ENCODE data around the gene RFTN1.
A peak's percentile ranks its signal among the peaks of the same experiment; 100 is the strongest.

RFTN1 gene

DNA sequence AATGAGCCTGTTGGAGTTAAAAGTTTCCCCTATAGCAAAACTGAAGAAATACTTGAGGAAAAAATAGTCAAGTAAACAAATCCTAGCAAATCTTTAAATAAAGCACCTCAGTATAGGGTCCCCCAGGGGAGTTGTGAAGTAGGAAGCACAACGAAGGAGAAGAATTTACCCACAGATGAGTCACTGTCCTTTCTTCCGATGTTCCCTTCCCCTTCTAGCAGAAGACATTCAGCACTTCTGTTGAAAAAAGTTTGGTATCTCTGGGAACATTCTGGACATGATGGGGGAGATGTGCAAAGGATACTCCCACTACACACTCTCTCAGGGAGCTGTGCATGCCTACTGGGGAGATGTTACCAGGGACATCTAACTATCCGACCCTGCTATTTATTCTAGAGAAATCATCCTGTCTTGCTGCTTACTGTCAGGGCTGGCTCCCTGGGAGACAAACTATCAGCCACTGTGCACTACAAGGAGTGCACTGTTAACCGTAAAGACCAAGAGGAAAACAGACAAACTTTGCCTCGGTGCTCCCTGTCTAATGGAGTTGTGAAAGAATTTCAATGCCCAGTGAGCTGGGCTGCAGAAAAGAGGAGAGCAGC lies 93.8 kb downstream of the RFTN1 start:
- H3K27ac ChIP-seq (replicated peaks; ENCODE audit: low read length) = no peak overlapping the region
- no peak overlapping the region for H2BK120ac ChIP-seq (ENCODE audit: low read depth, low read length)
- no peak overlapping the region for H2BK15ac ChIP-seq (ENCODE audit: low read length)
- no peak overlapping the region for H4K8ac ChIP-seq (ENCODE audit: low read depth, low read length)
- WGBS, 2 donors (ENCODE audit: extremely low coverage in 2 of 2, insufficient read length in 2 of 2, insufficient replicate concordance in 1 of 2) = no CpG with 5 or more reads among the region's 5 CpGs
- no peak overlapping the region for H2BK5ac ChIP-seq (ENCODE audit: low read length)
- DNase-seq (ENCODE audit: low spot score) = no peak
- no peak overlapping the region for H2BK12ac ChIP-seq (ENCODE audit: low read length)
- no peak overlapping the region for H3K14ac ChIP-seq (ENCODE audit: low read length)
- H3K36me3 ChIP-seq (replicated peaks in 1 of 2; ENCODE audit: control insufficient read depth in 2 of 2, insufficient read depth in 2 of 2, low read length in 2 of 2) = no peaks in the 10 kb centered on the region
- no peak overlapping the region for H4K91ac ChIP-seq (ENCODE audit: low read depth, low read length, poor library complexity)
- peak overlapping the region; percentile 25 for H3K4me2 ChIP-seq (ENCODE audit: insufficient read depth, low read length, poor library complexity, severe bottlenecking)
- H3K18ac ChIP-seq (ENCODE audit: low read length) = peak overlapping the region; percentile 71
- H3K9ac ChIP-seq (ENCODE audit: low read depth, low read length, poor library complexity) = no peak overlapping the region
- no peak overlapping the region for H3K23ac ChIP-seq (ENCODE audit: low read depth, low read length, poor library complexity)
- H2AK5ac ChIP-seq (ENCODE audit: low read depth, low read length) = no peak overlapping the region
- no peaks in the 10 kb centered on the region for H3K9me3 ChIP-seq (replicated peaks in 1 of 2; ENCODE audit: control insufficient read depth in 2 of 2, insufficient read depth in 1 of 2, low read depth in 1 of 2, low read length in 2 of 2)
- peak overlapping the region; percentile 81 for H2AFZ ChIP-seq (ENCODE audit: low read length)
- H3K4ac ChIP-seq (ENCODE audit: low read length) = no peak overlapping the region
- H3K27me3 ChIP-seq (ENCODE audit: control insufficient read depth in 3 of 3, insufficient read depth in 3 of 3, low read depth in 1 of 3, low read length in 3 of 3) = no peaks in the 10 kb centered on the region
- no peaks in the 10 kb centered on the region for H3K79me1 ChIP-seq (ENCODE audit: low read depth, low read length)
- H3K4me3 ChIP-seq (ENCODE audit: low read length in 2 of 2) = no peak overlapping the region
- peaks cover 5 to 6% of the 10 kb centered on the region in 2 donors for H3K4me1 ChIP-seq (ENCODE audit: control insufficient read depth in 2 of 2, insufficient read depth in 1 of 2, low read depth in 1 of 2, low read length in 2 of 2)

DNA sequence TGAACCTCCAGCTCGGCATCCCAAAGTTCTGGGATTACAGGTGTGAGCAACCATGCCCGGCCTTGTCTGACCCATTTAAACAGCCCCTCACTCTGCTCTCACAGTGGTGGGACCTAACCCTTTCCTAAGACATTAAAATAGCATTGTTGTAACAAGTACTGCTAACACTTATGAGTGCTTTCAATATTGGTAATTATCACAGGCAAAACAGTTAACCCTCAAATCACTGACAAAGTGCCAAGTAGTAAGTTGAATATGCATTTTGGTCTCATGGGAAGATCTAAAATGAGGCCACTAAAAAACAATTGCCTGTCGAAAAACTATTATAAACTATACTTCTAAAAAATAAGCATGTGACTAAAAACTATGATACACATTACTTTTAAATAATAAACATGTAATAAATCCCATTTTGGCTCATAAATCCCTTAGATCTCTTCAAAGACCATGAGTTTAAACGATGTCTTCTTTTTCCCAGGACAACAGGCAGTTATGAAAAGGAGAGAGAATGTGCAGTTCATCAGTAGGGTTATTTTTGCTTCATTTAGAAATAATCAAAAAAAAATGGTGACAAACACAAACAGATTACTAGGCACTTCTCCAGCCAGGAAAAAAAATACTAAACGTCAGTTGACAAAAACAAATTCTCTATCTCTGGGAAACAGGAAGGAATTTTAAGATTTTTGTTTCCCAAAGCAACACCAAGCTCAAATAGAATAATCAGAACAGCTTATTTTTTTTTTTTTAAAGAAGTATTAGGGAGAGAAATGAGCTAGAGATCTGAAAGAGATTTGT lies 95.4 kb downstream of the RFTN1 start:
- Histone ChIP-seq H3K27me3 (ENCODE audit: control insufficient read depth in 3 of 3, insufficient read depth in 3 of 3, low read depth in 1 of 3, low read length in 3 of 3) (no peaks in the 10 kb centered on the region), H4K8ac (ENCODE audit: low read depth, low read length) (no peak overlapping the region), H2BK15ac (ENCODE audit: low read length) (no peak overlapping the region), H3K23ac (ENCODE audit: low read depth, low read length, poor library complexity) (no peak overlapping the region), H3K36me3 (replicated peaks in 1 of 2; ENCODE audit: control insufficient read depth in 2 of 2, insufficient read depth in 2 of 2, low read length in 2 of 2) (no peaks in the 10 kb centered on the region), H2AK5ac (ENCODE audit: low read depth, low read length) (no peak overlapping the region), H3K4me2 (ENCODE audit: insufficient read depth, low read length, poor library complexity, severe bottlenecking) (no peak overlapping the region), H2BK5ac (ENCODE audit: low read length) (no peak overlapping the region), H2AFZ (ENCODE audit: low read length) (no peak overlapping the region), H3K14ac (ENCODE audit: low read length) (no peak overlapping the region), H3K9ac (ENCODE audit: low read depth, low read length, poor library complexity) (no peak overlapping the region), H3K9me3 (replicated peaks in 1 of 2; ENCODE audit: control insufficient read depth in 2 of 2, insufficient read depth in 1 of 2, low read depth in 1 of 2, low read length in 2 of 2) (no peaks in the 10 kb centered on the region), H3K27ac (replicated peaks; ENCODE audit: low read length) (no peak overlapping the region), H3K4ac (ENCODE audit: low read length) (no peak overlapping the region), H2BK120ac (ENCODE audit: low read depth, low read length) (no peak overlapping the region), H2BK12ac (ENCODE audit: low read length) (no peak overlapping the region), H3K79me1 (ENCODE audit: low read depth, low read length) (no peaks in the 10 kb centered on the region), H3K4me3 (ENCODE audit: low read length in 2 of 2) (no peak overlapping the region), H3K4me1 (ENCODE audit: control insufficient read depth in 2 of 2, insufficient read depth in 1 of 2, low read depth in 1 of 2, low read length in 2 of 2) (peaks cover 5 to 6% of the 10 kb centered on the region in 2 donors), H4K91ac (ENCODE audit: low read depth, low read length, poor library complexity) (no peak overlapping the region), H3K18ac (ENCODE audit: low read length) (no peak overlapping the region)
- no CpG with 5 or more reads among the region's 5 CpGs for WGBS, 2 donors (ENCODE audit: extremely low coverage in 2 of 2, insufficient read length in 2 of 2, insufficient replicate concordance in 1 of 2)
- DNase-seq (ENCODE audit: low spot score) = no peak

- Histone ChIP-seq H3K4me3 (ENCODE audit: low read length in 2 of 2) (no peak overlapping the region), H2AK5ac (ENCODE audit: low read depth, low read length) (no peak overlapping the region), H4K8ac (ENCODE audit: low read depth, low read length) (no peak overlapping the region), H2BK15ac (ENCODE audit: low read length) (no peak overlapping the region), H3K27ac (replicated peaks; ENCODE audit: low read length) (no peak overlapping the region), H3K36me3 (replicated peaks in 1 of 2; ENCODE audit: control insufficient read depth in 2 of 2, insufficient read depth in 2 of 2, low read length in 2 of 2) (no peaks in the 10 kb centered on the region), H2BK120ac (ENCODE audit: low read depth, low read length) (no peak overlapping the region), H2BK5ac (ENCODE audit: low read length) (no peak overlapping the region), H3K14ac (ENCODE audit: low read length) (no peak overlapping the region), H3K4ac (ENCODE audit: low read length) (no peak overlapping the region), H3K4me2 (ENCODE audit: insufficient read depth, low read length, poor library complexity, severe bottlenecking) (no peak overlapping the region), H2AFZ (ENCODE audit: low read length) (peak overlapping the region; percentile 26), H3K27me3 (ENCODE audit: control insufficient read depth in 3 of 3, insufficient read depth in 3 of 3, low read depth in 1 of 3, low read length in 3 of 3) (no peaks in the 10 kb centered on the region), H3K9me3 (replicated peaks in 1 of 2; ENCODE audit: control insufficient read depth in 2 of 2, insufficient read depth in 1 of 2, low read depth in 1 of 2, low read length in 2 of 2) (no peaks in the 10 kb centered on the region), H3K4me1 (ENCODE audit: control insufficient read depth in 2 of 2, insufficient read depth in 1 of 2, low read depth in 1 of 2, low read length in 2 of 2) (peaks cover 5 to 6% of the 10 kb centered on the region in 2 donors), H3K79me1 (ENCODE audit: low read depth, low read length) (no peaks in the 10 kb centered on the region), H3K9ac (ENCODE audit: low read depth, low read length, poor library complexity) (no peak overlapping the region), H3K23ac (ENCODE audit: low read depth, low read length, poor library complexity) (no peak overlapping the region), H4K91ac (ENCODE audit: low read depth, low read length, poor library complexity) (no peak overlapping the region), H3K18ac (ENCODE audit: low read length) (no peak overlapping the region), H2BK12ac (ENCODE audit: low read length) (no peak overlapping the region)
- no peak for DNase-seq (ENCODE audit: low spot score)
- WGBS, 2 donors (ENCODE audit: extremely low coverage in 2 of 2, insufficient read length in 2 of 2, insufficient replicate concordance in 1 of 2) = no CpG with 5 or more reads among the region's 3 CpGs
These were observed 97.5 kb downstream of the RFTN1 start for GRCh38 chr3:16415911-16416476.

DNA sequence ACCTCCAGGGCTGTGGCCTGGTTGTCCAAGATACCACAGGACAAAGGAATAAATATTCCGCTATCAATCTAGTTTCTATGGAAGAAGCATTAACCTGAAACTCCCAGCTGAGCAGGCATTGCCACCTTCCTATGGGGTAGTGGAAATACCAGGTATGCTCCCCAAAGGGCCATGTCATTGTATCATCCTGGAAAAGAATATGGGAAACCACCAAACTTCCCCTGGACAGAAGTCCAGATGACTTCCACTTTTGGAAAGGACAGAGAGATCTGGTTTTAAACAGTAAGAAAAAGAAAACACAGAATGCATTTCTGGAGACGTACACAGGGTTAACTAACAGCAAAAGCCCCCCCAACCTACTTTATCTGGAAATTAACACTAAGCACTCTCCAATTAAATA lies 100.2 kb downstream of the RFTN1 start:
- no peak overlapping the region for H3K18ac ChIP-seq (ENCODE audit: low read length)
- no peak overlapping the region for H2BK15ac ChIP-seq (ENCODE audit: low read length)
- no peak overlapping the region for H3K4me2 ChIP-seq (ENCODE audit: insufficient read depth, low read length, poor library complexity, severe bottlenecking)
- H3K9ac ChIP-seq (ENCODE audit: low read depth, low read length, poor library complexity) = no peak overlapping the region
- no peaks in the 10 kb centered on the region for H3K36me3 ChIP-seq (replicated peaks in 1 of 2; ENCODE audit: control insufficient read depth in 2 of 2, insufficient read depth in 2 of 2, low read length in 2 of 2)
- H3K23ac ChIP-seq (ENCODE audit: low read depth, low read length, poor library complexity) = no peak overlapping the region
- peaks cover 0 to 6% of the 10 kb centered on the region in 2 donors for H3K4me1 ChIP-seq (ENCODE audit: control insufficient read depth in 2 of 2, insufficient read depth in 1 of 2, low read depth in 1 of 2, low read length in 2 of 2)
- H2AK5ac ChIP-seq (ENCODE audit: low read depth, low read length) = no peak overlapping the region
- no peak overlapping the region for H2BK120ac ChIP-seq (ENCODE audit: low read depth, low read length)
- H3K27me3 ChIP-seq (ENCODE audit: control insufficient read depth in 3 of 3, insufficient read depth in 3 of 3, low read depth in 1 of 3, low read length in 3 of 3) = no peaks in the 10 kb centered on the region
- no peaks in the 10 kb centered on the region for H3K79me1 ChIP-seq (ENCODE audit: low read depth, low read length)
- H3K27ac ChIP-seq (replicated peaks; ENCODE audit: low read length) = no peak overlapping the region
- H3K4me3 ChIP-seq (ENCODE audit: low read length in 2 of 2) = no peak overlapping the region
- no peak overlapping the region for H3K4ac ChIP-seq (ENCODE audit: low read length)
- no peak overlapping the region for H2AFZ ChIP-seq (ENCODE audit: low read length)
- no peak overlapping the region for H2BK12ac ChIP-seq (ENCODE audit: low read length)
- H3K14ac ChIP-seq (ENCODE audit: low read length) = no peak overlapping the region
- WGBS, 2 donors (ENCODE audit: extremely low coverage in 2 of 2, insufficient read length in 2 of 2, insufficient replicate concordance in 1 of 2) = no CpG with 5 or more reads among the region's 2 CpGs
- no peak for DNase-seq (ENCODE audit: low spot score)
- no peaks in the 10 kb centered on the region for H3K9me3 ChIP-seq (replicated peaks in 1 of 2; ENCODE audit: control insufficient read depth in 2 of 2, insufficient read depth in 1 of 2, low read depth in 1 of 2, low read length in 2 of 2)
- no peak overlapping the region for H4K91ac ChIP-seq (ENCODE audit: low read depth, low read length, poor library complexity)
- no peak overlapping the region for H2BK5ac ChIP-seq (ENCODE audit: low read length)
- no peak overlapping the region for H4K8ac ChIP-seq (ENCODE audit: low read depth, low read length)

Measured in neuronal stem cell (in vitro differentiated cells).